ENCODE data around the gene VWA8. TPM values are rescaled to one million over a fixed set of nuclear protein-coding genes. Genes with fewer than 3 reads are reported as not detected.

VWA8 gene
- total and polyA plus RNA-seq, 2 of the 13 experiments (the other 11 are each of a cell fraction or from before 2014, with no cell fraction given), result 9.1 to 17.3 TPM

DNA sequence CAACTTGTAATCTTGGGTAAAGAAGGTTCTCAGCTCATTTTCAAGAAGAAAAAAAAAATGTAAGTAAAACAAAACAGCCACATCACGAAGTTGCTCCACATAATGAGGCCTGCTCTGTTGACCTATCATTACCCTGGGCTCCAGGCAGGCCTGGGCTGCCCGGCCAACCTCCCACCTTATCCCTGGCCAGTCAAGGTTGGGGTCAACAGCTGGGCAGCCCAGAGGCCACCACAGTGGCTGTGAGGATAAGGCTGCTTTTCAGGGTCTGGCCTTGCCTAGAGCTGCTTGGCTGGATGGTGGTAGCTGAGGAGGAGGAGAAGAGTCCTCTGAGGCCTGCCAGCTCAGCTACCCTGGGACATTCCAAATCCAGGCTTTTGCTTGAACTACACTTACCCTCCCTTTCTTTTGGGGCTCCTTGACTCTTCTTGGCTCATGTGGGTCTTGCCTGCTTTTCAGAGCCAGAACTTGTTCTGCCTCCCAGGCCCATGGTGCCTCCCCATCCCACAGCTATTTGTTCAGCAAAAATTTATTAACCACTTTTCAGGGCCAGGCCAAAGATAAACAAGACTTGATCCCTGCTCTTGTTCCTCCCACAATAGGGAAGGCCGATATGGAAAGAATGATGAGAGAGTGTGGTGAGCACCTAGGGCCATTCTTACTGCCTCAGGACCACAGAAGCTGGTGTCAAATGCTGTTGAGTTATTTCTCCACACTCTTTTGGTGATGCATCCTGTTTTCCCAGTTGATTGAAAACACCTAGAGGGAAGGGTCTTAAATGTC, 401.9 kb downstream of the VWA8 start:
- no peaks in the 10 kb centered on the region for H4K20me1 ChIP-seq (ENCODE audit: insufficient read depth, low read length)
- H3K36me3 ChIP-seq (replicated peaks in 1 of 2; ENCODE audit: control insufficient read depth in 1 of 2, insufficient read depth in 2 of 2, low read length in 2 of 2), result no peaks in the 10 kb centered on the region
- ChIA-PET CTCF (ENCODE audit: low intra/inter-chr PET ratio, low total read pairs) (no interaction called here), POLR2A (interaction anchor here (1.7 kb wide), 1 partner anchor 89 kb away, joined by 6 read pairs; no protein-coding TSS in a partner anchor)
- no peak overlapping the region for H2AFZ ChIP-seq (ENCODE audit: low read length)
- no peak for FAIRE-seq
- no peaks in the 10 kb centered on the region for H3K27me3 ChIP-seq (ENCODE audit: control insufficient read depth in 1 of 2, insufficient read depth in 2 of 2, low read length in 2 of 2)
- in situ Hi-C loops (cut with HindIII; ENCODE audit: extremely low pct_ligation_motif_present, low pct_unique_long_range_greater_than_20kb) (no loop called here), intact Hi-C loops (cut with micrococcal nuclease; ENCODE audit: unreplicated experiment) (no loop called here)
- H3K4me1 ChIP-seq (ENCODE audit: insufficient read depth, low read length), result peaks cover 42% of the 10 kb centered on the region
- WGBS (ENCODE audit: low lambda C conversion rate), result 3% methylated on average over 3 of the region's 3 CpGs
- H3K27ac ChIP-seq (ENCODE audit: extremely low read length, insufficient read depth, low read length), result no peak overlapping the region
- DNase-seq (ENCODE audit: low spot score), result no peak
- no peak overlapping the region for H3K9ac ChIP-seq (ENCODE audit: insufficient read depth, low read depth, low read length)
- BruUV-seq (replicated peaks), result no TSS peak
- H3K79me2 ChIP-seq (ENCODE audit: insufficient read depth, low read length), result no peaks in the 10 kb centered on the region
- no peak overlapping the region for H3K4me3 ChIP-seq (replicated peaks in 1 of 3; ENCODE audit: insufficient read depth in 1 of 3, low read depth in 2 of 3, low read length in 3 of 3)
- ATAC-seq, result peak; percentile 70
- peak overlapping the region; percentile 41 for H3K4me2 ChIP-seq (ENCODE audit: low read depth, low read length)
- no peaks in the 10 kb centered on the region for H3K9me3 ChIP-seq (ENCODE audit: low read length)
- TF ChIP-seq, protein P1, sequence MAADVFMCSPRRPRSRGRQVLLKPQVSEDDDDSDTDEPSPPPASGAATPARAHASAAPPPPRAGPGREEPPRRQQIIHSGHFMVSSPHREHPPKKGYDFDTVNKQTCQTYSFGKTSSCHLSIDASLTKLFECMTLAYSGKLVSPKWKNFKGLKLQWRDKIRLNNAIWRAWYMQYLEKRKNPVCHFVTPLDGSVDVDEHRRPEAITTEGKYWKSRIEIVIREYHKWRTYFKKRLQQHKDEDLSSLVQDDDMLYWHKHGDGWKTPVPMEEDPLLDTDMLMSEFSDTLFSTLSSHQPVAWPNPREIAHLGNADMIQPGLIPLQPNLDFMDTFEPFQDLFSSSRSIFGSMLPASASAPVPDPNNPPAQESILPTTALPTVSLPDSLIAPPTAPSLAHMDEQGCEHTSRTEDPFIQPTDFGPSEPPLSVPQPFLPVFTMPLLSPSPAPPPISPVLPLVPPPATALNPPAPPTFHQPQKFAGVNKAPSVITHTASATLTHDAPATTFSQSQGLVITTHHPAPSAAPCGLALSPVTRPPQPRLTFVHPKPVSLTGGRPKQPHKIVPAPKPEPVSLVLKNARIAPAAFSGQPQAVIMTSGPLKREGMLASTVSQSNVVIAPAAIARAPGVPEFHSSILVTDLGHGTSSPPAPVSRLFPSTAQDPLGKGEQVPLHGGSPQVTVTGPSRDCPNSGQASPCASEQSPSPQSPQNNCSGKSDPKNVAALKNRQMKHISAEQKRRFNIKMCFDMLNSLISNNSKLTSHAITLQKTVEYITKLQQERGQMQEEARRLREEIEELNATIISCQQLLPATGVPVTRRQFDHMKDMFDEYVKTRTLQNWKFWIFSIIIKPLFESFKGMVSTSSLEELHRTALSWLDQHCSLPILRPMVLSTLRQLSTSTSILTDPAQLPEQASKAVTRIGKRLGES (CRISPR knock-in tag; IDR thresholded peaks at IDR 0.05; ENCODE audit: borderline replicate concordance), result no peak
- TF ChIP-seq, protein P2, sequence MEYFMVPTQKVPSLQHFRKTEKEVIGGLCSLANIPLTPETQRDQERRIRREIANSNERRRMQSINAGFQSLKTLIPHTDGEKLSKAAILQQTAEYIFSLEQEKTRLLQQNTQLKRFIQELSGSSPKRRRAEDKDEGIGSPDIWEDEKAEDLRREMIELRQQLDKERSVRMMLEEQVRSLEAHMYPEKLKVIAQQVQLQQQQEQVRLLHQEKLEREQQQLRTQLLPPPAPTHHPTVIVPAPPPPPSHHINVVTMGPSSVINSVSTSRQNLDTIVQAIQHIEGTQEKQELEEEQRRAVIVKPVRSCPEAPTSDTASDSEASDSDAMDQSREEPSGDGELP (IDR thresholded peaks at IDR 0.05; ENCODE audit: borderline replicate concordance, low read depth), result peak; percentile 57; the same call in 1 of the 2 replicates
- TF ChIP-seq SMC3 (IDR thresholded peaks at IDR 0.05; ENCODE audit: low read length), result no peak
- TF ChIP-seq SOX13 (IDR thresholded peaks at IDR 0.05), result no peak
- peak in 1 of 2 experiments; percentile 62; a peak in 2 of 4 replicates for TF ChIP-seq SOX13 (CRISPR knock-in tag; conservative IDR thresholded peaks at IDR 0.05 in 1 of 2, IDR thresholded peaks at IDR 0.05 in 1 of 2)
- TF ChIP-seq, protein P3, sequence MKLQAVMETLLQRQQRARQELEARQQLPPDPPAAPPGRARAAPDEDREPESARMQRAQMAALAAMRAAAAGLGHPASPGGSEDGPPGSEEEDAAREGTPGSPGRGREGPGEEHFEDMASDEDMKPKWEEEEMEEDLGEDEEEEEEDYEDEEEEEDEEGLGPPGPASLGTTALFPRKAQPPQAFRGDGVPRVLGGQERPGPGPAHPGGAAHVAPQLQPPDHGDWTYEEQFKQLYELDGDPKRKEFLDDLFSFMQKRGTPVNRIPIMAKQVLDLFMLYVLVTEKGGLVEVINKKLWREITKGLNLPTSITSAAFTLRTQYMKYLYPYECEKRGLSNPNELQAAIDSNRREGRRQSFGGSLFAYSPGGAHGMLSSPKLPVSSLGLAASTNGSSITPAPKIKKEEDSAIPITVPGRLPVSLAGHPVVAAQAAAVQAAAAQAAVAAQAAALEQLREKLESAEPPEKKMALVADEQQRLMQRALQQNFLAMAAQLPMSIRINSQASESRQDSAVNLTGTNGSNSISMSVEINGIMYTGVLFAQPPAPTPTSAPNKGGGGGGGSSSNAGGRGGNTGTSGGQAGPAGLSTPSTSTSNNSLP (IDR thresholded peaks at IDR 0.05; ENCODE audit: low read depth, low read length), result no peak
- TF ChIP-seq, protein P4, sequence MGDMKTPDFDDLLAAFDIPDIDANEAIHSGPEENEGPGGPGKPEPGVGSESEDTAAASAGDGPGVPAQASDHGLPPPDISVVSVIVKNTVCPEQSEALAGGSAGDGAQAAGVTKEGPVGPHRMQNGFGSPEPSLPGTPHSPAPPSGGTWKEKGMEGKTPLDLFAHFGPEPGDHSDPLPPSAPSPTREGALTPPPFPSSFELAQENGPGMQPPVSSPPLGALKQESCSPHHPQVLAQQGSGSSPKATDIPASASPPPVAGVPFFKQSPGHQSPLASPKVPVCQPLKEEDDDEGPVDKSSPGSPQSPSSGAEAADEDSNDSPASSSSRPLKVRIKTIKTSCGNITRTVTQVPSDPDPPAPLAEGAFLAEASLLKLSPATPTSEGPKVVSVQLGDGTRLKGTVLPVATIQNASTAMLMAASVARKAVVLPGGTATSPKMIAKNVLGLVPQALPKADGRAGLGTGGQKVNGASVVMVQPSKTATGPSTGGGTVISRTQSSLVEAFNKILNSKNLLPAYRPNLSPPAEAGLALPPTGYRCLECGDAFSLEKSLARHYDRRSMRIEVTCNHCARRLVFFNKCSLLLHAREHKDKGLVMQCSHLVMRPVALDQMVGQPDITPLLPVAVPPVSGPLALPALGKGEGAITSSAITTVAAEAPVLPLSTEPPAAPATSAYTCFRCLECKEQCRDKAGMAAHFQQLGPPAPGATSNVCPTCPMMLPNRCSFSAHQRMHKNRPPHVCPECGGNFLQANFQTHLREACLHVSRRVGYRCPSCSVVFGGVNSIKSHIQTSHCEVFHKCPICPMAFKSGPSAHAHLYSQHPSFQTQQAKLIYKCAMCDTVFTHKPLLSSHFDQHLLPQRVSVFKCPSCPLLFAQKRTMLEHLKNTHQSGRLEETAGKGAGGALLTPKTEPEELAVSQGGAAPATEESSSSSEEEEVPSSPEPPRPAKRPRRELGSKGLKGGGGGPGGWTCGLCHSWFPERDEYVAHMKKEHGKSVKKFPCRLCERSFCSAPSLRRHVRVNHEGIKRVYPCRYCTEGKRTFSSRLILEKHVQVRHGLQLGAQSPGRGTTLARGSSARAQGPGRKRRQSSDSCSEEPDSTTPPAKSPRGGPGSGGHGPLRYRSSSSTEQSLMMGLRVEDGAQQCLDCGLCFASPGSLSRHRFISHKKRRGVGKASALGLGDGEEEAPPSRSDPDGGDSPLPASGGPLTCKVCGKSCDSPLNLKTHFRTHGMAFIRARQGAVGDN (CRISPR knock-in tag; IDR thresholded peaks at IDR 0.05), result peak; percentile 19; the same call in 1 of the 2 replicates
- peak; percentile 9; the same call in 1 of the 2 replicates for TF ChIP-seq HNF4A (CRISPR knock-in tag; IDR thresholded peaks at IDR 0.05)
- no peak for TF ChIP-seq GZF1 (CRISPR knock-in tag; IDR thresholded peaks at IDR 0.05)
- no peak for TF ChIP-seq SOX6 (IDR thresholded peaks at IDR 0.05)
- peak; percentile 46; the same call in 1 of the 2 replicates for TF ChIP-seq SOX6 (CRISPR knock-in tag; IDR thresholded peaks at IDR 0.05)
- no peak for TF ChIP-seq GATAD2A (CRISPR knock-in tag; IDR thresholded peaks at IDR 0.05)
- TF ChIP-seq, protein P5, sequence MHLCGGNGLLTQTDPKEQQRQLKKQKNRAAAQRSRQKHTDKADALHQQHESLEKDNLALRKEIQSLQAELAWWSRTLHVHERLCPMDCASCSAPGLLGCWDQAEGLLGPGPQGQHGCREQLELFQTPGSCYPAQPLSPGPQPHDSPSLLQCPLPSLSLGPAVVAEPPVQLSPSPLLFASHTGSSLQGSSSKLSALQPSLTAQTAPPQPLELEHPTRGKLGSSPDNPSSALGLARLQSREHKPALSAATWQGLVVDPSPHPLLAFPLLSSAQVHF (CRISPR knock-in tag; IDR thresholded peaks at IDR 0.05), result no peak
